Suppressor macrophage (primary cell): ENCODE measurements around the gene PLA2G4B.
A peak's percentile ranks its signal among the peaks of the same experiment; 100 is the strongest.

Source experiments
- DNase-seq, 4 experiments: peaks; one replicate each; pipeline ENCODE4 v3.0.0-alpha.2; 2020 to 2022

Gene PLA2G4B

GRCh38 chr15:41809526-41810220, 29.0 kb upstream of the PLA2G4B start:
- DNase-seq, result peak in 3 of 4 experiments; percentile 30 to 37 (median 34)

- DNase-seq, result no peak
Measured at GRCh38 chr15:41810651-41811431, 27.8 kb upstream of the PLA2G4B start.

GRCh38 chr15:41811432-41812195, 27.0 kb upstream of the PLA2G4B start:
- peak; percentile 86 to 93 (median 90) for DNase-seq

DNA sequence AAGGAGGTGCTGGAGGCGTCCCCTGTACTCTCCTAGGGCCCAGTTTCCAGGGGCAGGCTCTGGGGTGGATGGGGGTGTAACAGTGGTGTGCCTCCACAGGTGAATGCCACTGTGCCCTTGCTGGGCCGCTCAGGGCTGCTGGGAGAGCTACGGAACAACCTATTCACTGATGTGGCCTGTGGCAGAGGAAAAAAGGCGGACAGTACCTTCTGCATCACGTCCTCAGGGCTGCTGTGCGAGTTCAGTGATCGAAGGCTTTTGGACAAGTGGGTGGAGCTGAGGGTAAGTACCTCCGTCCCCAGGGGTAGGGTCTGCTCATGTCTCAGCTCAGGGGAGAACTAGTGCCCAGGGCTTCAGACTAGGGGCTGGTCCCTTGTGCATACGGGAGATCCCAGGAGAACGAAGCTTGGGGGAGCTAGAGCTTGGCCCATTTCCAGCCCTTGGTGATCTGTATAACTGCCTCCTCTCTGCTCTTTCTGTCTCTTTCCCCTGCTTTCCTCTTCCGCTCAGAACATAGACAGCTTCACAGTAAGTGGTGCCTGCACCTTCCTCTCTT, 25.7 kb upstream of the PLA2G4B start:
- no peak for DNase-seq

- no peak for DNase-seq
Measured at GRCh38 chr15:41813426-41813825, 25.2 kb upstream of the PLA2G4B start.

DNA sequence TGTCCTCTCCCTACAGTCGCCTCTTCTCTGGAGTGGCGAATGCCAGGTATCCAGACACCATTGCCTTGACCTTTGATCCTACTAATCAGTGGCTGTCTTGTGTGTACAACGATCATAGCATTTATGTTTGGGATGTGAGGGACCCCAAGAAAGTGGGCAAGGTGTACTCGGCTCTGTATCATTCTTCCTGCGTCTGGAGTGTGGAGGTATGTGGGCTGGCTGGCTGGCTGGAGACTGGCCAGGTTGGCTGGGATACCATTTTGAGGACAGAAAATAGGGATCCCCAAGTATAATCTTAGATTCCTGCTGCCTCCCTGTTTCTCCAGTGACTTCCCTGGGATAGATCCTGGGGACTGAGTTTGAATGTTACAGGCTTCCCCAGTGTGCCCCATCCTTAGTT, 24.1 kb upstream of the PLA2G4B start:
- DNase-seq, result no peak

DNA sequence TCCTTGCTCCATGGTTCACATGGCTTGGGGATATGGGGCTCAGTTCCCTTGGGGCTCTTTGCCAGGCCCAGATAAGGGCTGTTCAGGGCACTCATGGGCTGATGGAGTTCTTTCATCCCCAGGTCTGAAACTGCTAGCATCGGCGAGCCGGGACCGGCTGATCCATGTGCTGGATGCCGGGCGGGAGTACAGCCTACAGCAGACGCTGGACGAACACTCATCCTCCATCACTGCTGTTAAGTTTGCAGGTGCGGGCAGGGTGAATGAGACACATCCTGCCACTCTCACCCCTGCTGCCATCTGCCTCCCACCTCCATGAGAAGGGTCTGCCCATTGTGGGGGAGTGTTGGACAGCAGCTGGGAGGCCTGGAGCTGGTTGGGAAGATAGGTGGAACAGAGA, 21.9 kb upstream of the PLA2G4B start:
- DNase-seq, result no peak

DNA sequence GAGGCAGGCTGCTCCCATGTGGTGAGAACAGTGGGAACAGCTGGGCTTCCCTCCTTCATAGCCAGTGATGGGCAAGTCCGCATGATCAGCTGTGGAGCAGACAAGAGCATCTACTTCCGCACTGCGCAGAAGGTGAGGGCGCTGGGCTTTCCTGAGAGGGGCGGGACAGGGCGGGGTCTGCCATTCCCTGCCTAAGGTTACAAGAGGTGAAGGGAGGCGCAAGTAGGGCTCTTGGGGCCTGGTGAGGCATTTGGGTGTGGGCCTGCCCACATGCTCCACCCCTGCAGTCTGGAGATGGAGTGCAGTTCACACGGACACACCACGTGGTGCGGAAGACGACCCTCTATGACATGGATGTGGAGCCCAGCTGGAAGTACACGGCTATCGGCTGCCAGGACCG, 21.3 kb upstream of the PLA2G4B start:
- no peak for DNase-seq

DNA sequence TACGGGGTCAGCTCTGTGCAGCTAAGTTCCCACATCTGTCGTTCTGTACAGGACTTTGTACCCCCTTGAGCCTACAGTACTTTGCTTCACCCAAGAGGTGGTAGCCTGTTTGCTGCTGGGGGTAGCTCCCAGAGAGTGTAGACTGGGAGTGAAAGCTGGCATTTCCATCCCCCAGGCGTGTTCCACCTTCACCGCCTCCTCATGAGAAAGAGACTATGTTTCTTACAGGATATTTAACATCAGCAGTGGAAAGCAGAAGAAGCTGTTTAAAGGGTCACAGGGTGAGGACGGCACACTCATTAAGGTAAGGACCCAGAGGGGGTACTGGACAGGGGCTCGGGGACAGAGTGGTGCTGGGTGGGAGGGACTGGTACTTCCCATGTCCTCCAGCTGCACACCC, 20.9 kb upstream of the PLA2G4B start:
- DNase-seq, result no peak

DNA sequence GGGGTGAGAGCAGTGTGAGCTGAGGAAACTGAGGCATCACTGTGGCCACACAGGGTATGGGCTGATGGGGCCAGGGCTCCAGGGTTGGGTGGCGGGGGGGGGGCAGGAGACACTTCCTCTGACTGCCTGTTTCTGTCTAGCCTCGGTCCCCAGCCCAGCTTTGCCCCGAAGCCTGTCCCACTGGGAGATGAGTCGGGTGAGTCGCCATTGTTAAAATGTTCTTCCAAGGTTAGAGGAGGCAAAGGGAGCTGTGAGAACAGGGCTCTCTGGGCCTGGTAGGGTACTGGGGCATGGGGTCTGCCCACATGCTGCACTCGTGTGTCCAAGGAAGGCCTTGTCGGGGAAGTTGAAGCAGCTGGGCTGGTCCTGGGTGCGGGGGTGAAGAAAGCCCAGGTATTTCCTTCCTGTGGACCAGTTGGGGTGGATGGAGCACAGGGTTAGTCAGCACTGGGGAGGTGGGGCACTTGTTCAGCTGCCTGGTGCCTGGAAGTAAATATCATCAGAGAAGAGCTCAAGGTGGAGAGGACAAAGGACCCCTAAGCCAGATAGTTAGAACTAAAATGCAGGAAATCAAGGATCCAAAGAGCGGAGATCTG, 19.1 kb upstream of the PLA2G4B start:
- no peak for DNase-seq

GRCh38 chr15:41820791-41821423, 17.7 kb upstream of the PLA2G4B start:
- DNase-seq, result no peak

- no peak for DNase-seq
Measured at GRCh38 chr15:41821831-41822230, 16.8 kb upstream of the PLA2G4B start.

DNA sequence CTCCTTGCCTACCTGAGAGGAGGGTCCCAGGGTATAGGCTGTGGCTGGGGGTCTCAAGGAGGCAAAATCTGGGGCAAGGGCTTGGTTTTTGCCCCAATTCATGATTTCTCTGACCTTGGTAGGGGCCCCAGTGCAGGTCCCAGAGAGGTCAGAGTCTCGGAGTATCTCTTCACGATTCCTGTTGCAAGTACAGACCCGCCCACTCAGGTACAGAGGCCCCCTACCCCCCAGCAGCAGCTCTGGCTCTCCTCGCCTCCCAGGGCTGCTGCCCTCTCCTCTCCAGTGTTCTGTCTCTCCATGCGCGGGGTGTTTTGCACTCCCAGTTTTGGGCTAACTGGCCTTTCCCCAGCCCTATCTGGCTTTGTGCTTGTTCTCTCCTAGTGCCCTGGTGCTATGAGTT, 16.2 kb upstream of the PLA2G4B start:
- DNase-seq, result no peak

GRCh38 chr15:41822957-41823356, 15.7 kb upstream of the PLA2G4B start:
- DNase-seq, result no peak

DNA sequence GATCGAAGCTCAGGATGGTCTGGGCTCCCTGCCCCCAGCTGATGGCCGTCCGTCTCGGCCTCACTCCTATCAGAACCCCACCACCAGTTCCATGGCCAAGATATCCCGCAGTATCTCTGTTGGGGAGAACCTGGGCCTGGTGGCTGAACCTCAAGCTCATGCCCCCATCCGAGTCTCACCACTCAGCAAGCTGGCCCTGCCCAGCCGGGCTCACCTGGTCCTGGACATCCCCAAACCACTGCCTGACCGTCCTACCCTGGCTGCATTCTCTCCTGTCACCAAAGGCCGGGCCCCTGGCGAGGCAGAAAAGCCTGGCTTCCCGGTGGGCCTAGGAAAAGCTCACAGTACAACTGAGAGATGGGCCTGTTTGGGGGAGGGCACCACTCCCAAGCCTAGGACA, 15.1 kb upstream of the PLA2G4B start:
- DNase-seq, result no peak

- no peak for DNase-seq
Measured at GRCh38 chr15:41824062-41824745, 14.4 kb upstream of the PLA2G4B start.

DNA sequence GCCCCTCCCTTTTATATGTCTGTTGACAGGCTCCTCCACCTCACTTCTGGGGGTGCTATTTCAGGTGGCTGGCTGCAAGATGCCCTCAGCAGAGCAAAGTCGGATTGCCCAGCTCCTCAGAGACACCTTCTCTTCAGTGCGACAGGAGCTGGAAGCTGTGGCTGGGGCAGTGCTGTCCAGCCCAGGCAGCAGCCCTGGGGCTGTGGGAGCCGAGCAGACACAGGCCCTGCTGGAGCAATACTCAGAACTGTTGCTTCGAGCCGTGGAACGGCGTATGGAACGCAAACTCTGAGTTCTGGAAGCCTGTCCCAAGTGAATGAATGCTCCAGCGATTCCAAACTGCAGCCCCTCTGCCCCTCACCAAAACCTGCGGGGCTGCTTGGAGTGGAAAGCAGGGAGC, 13.5 kb upstream of the PLA2G4B start:
- DNase-seq, result no peak

DNA sequence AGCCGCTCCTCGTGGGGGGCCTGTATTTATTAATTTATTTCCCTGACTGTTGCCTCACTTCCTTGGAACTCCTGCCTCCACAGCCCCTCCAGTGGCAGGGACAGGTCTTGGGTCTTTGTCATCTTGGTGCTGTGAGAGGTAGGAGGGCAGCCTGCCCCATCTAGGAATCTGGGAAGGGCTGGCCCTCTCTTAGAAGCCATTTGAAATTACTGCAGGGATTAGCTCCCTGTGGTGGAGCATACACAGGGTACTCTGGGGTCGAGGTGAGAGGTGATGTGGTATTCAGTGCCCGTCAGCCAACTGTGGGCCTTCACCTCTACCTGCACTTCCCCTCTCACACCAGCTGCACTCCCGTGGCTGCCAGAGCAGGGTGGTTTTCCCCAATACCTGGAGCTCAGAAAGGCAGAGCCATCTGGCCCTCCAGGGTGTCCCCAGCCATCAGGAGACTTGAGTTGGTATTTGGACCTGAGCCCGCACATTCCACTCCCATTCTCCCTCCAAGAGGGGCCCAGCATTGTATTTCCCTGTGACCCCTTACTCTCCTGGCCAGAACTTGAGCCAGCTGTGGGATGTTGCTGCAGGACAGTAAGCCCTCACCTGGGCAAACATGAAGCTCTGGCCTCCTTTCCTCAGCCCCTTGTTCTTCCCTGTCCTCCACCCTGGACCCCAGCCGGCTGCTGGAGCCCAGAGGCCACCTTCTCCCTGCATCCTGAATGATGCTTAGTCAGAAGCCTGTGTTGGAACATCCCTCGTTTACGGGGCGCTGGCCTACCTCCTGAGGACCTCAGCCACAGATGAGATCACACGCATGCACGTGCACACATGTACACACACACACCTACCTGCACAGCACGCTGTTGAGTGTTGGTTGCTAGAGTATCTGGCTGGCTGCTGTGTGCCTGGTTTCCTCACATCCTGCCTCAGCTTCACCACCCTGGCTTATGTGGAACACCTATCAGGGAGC, 12.8 kb upstream of the PLA2G4B start:
- no peak for DNase-seq

- peak in 2 of 4 experiments; percentile 10 to 26 for DNase-seq
Measured at GRCh38 chr15:41827290-41827879, 11.3 kb upstream of the PLA2G4B start.
